ENCODE measurements around the gene IZUMO4. TPM values are rescaled to one million over a fixed set of nuclear protein-coding genes. Genes with fewer than 3 reads are reported as not detected.
A peak's percentile ranks its signal among the peaks of the same experiment; 100 is the strongest.

The IZUMO4 gene
- total and polyA plus RNA-seq, 10 of the 15 experiments (the other 5 are each of a cell fraction or from before 2014, with no cell fraction given) = 0.53 to 27.1 (median 7.5) TPM

GRCh38 chr19:2055931-2056836 lies 40.5 kb upstream of the IZUMO4 start:
- Histone ChIP-seq H3K4me2 (ENCODE audit: control insufficient read depth, insufficient read depth) (peak overlapping the region; percentile 66), H3K4me3 (0 out of 2 replicates have a peak overlapping the region, but pooled peaks have one; percentile 22), H3K79me2 (ENCODE audit: control insufficient read depth, insufficient read depth, low read length) (peaks cover 18% of the 10 kb centered on the region), H3K9ac (ENCODE audit: control insufficient read depth, insufficient read depth, low read length) (peak overlapping the region; percentile 64; the same call in 1 of the 2 replicates), H3K36me3 (ENCODE audit: control insufficient read depth in 2 of 2, insufficient read depth in 2 of 2, low read length in 1 of 2) (no peaks in the 10 kb centered on the region), H3K27ac (ENCODE audit: control insufficient read depth, insufficient read depth) (peak overlapping the region; percentile 80), H3K9me3 (replicated peaks; ENCODE audit: control insufficient read depth, insufficient read depth, low read length) (no peaks in the 10 kb centered on the region), H3K4me1 (ENCODE audit: control insufficient read depth, insufficient read depth, low read length) (peaks cover 57% of the 10 kb centered on the region), H4K20me1 (ENCODE audit: control insufficient read depth, insufficient read depth) (no peaks in the 10 kb centered on the region), H2AFZ (ENCODE audit: control insufficient read depth, low read depth, low read length) (peak overlapping the region; percentile 46; the same call in 1 of the 2 replicates), H3K27me3 (replicated peaks in 1 of 2; ENCODE audit: control insufficient read depth in 2 of 2, insufficient read depth in 2 of 2, low read length in 1 of 2) (no peaks in the 10 kb centered on the region)
- BruUV-seq (replicated peaks) = no TSS peak
- intact Hi-C loops (cut with micrococcal nuclease; ENCODE audit: unreplicated experiment) = loop anchor here (1.0 kb wide), 1 partner anchor 34 kb away; no protein-coding TSS in a partner anchor
- ChIA-PET CTCF (interaction anchor here (0.6 to 1.4 kb wide), 2 partner anchors 13 to 38 kb away, joined by 4 to 6 read pairs; no protein-coding TSS in a partner anchor), RAD21 (ENCODE audit: unreplicated experiment) (interaction anchor here (0.6 to 1.1 kb wide), 3 partner anchors 12 to 159 kb away, joined by 3 read pairs; no protein-coding TSS in a partner anchor), SMC1A (ENCODE audit: uncharacterized antibody, unreplicated experiment) (interaction anchor here (1.3 kb wide), 1 partner anchor 28 kb away, joined by 7 read pairs; no protein-coding TSS in a partner anchor), POLR2A (interaction anchor here (0.6 to 6.0 kb wide), 2 partner anchors 32 to 36 kb away, joined by 3 to 110 read pairs; partner anchors contain the start of gene MOB3A)
- in situ Hi-C loops (cut with MboI) = no loop called here
- ATAC-seq = peak; percentile 8
- no peak for DNase-seq (ENCODE audit: low read depth, low spot score)
- WGBS (ENCODE audit: insufficient coverage, insufficient replicate concordance, low lambda C conversion rate, missing lambda C conversion rate) = 2% methylated on average over 15 of the region's 22 CpGs
- peak; percentile 74 for FAIRE-seq
- no peak for TF ChIP-seq YBX1 (IDR thresholded peaks at IDR 0.05)
- TF ChIP-seq CTCF (IDR thresholded peaks at IDR 0.05 in 2 of 3, conservative IDR thresholded peaks at IDR 0.05 in 1 of 3; ENCODE audit: control insufficient read depth in 2 of 3, extremely low read depth in 1 of 3, insufficient read depth in 1 of 3, low read depth in 3 of 3, low read length in 3 of 3) = 0 out of 6 replicates have a peak, but pooled peaks of 1 of the 3 experiments have one; percentile 4
- TF ChIP-seq CBX3 (IDR thresholded peaks at IDR 0.05; ENCODE audit: borderline replicate concordance, low read depth) = no peak
- peak; percentile 47; the same call in 1 of the 2 replicates for TF ChIP-seq POLR2A (IDR thresholded peaks at IDR 0.05; ENCODE audit: low read depth, low read length)
- no peak for TF ChIP-seq ZBED1 (IDR thresholded peaks at IDR 0.05; ENCODE audit: borderline replicate concordance)
- peak; percentile 53 for TF ChIP-seq RUNX3 (IDR thresholded peaks at IDR 0.05; ENCODE audit: low read length)
- peak; percentile 36; the same call in 1 of the 2 replicates for TF ChIP-seq EED (IDR thresholded peaks at IDR 0.05; ENCODE audit: low read depth)
- TF ChIP-seq RB1 (IDR thresholded peaks at IDR 0.05; ENCODE audit: borderline replicate concordance) = no peak
- TF ChIP-seq IKZF2 (IDR thresholded peaks at IDR 0.05) = peak; percentile 28 to 64; a peak in 1 of 4 replicates
- TF ChIP-seq PAX5 (IDR thresholded peaks at IDR 0.05; ENCODE audit: borderline replicate concordance, low read depth, low read length) = no peak; the same call in 1 of the 2 replicates
- TF ChIP-seq HDGF (IDR thresholded peaks at IDR 0.05) = peak; percentile 69; the same call in 1 of the 2 replicates
- no peak for TF ChIP-seq CHD4 (IDR thresholded peaks at IDR 0.05)
- TF ChIP-seq POLR2AphosphoS5 (IDR thresholded peaks at IDR 0.05; ENCODE audit: low read length) = peak; percentile 38; the same call in 1 of the 2 replicates
- TF ChIP-seq HCFC1 (IDR thresholded peaks at IDR 0.05; ENCODE audit: low read length) = no peak
- 0 out of 3 replicates have a peak, but pooled peaks of 1 of the 2 experiments have one; percentile 4 for TF ChIP-seq EGR1 (IDR thresholded peaks at IDR 0.05; ENCODE audit: borderline replicate concordance in 1 of 2, low read depth in 2 of 2, low read length in 2 of 2)
- peak; percentile 99 for TF ChIP-seq NFXL1 (IDR thresholded peaks at IDR 0.05; ENCODE audit: borderline replicate concordance)
- no peak for TF ChIP-seq HDAC6 (IDR thresholded peaks at IDR 0.05; ENCODE audit: unreplicated experiment)
- TF ChIP-seq POU2F2 (IDR thresholded peaks at IDR 0.05; ENCODE audit: borderline replicate concordance, low read depth, low read length) = no peak
- no peak for TF ChIP-seq ESRRA (IDR thresholded peaks at IDR 0.05; ENCODE audit: low read length)
- TF ChIP-seq BCLAF1 (IDR thresholded peaks at IDR 0.05) = no peak

Measured in GM12878 (cell line).